Subcutaneous abdominal adipose tissue (tissue), 5 donors: ENCODE results near the gene GHRH.

Source experiments
- H3K27ac ChIP-seq: one replicate; pipeline ENCODE4 v1.7.0; 2013; ENCODE audit warnings: low read depth, mild to moderate bottlenecking, inconsistent platforms, low read length, moderate library complexity
- H3K27me3 ChIP-seq, 5 donors: one replicate each; pipeline ENCODE4 v1.7.0; 2013; ENCODE audit warnings: low read length in 5 of 5, inconsistent platforms in 1 of 5; ENCODE audit not compliant: control insufficient read depth in 5 of 5, insufficient read depth in 4 of 5
- H3K36me3 ChIP-seq, 5 donors: one replicate each; pipeline ENCODE4 v1.7.0; 2013; ENCODE audit warnings: low read length in 5 of 5; ENCODE audit not compliant: control insufficient read depth in 5 of 5, insufficient read depth in 5 of 5
- H3K4me1 ChIP-seq, 5 donors: one replicate each; pipeline ENCODE4 v1.7.0; 2013; ENCODE audit warnings: low read length in 5 of 5, mild to moderate bottlenecking in 3 of 5, moderate library complexity in 1 of 5; ENCODE audit not compliant: control insufficient read depth in 5 of 5, insufficient read depth in 5 of 5
- H3K4me3 ChIP-seq, 5 donors: one replicate each; pipeline ENCODE4 v1.7.0; 2013; ENCODE audit warnings: low read length in 5 of 5, low read depth in 1 of 5
- H3K9ac ChIP-seq, 5 donors: one replicate each; pipeline ENCODE4 v1.7.0; 2013; ENCODE audit warnings: low read length in 5 of 5, mild to moderate bottlenecking in 4 of 5, moderate library complexity in 3 of 5
- H3K9me3 ChIP-seq, 5 donors: one replicate each; pipeline ENCODE4 v1.7.0; 2013; ENCODE audit warnings: low read length in 5 of 5; ENCODE audit not compliant: control insufficient read depth in 5 of 5
- donor health status: healthy.
- donor health status: healthy.
- donor health status: healthy.
- donor health status: healthy.
- donor health status: healthy.

Gene GHRH

GRCh38 chr20:37261714-37262113 lies at the start of gene GHRH:
Gene GHRH, minus strand, starts transcription at chr20:37261814. Its CDS starts 4,925 bp downstream, at chr20:37256889.
- H3K36me3 ChIP-seq: no peaks in the 10 kb centered on the region
- H3K27me3 ChIP-seq: peaks cover 7 to 31% (median 13%) of the 10 kb centered on the region in 5 donors
- H3K27ac ChIP-seq: no peak within 1 kb of the TSS
- no peaks in the 10 kb centered on the region for H3K4me1 ChIP-seq
- no peaks in the 10 kb centered on the region for H3K9me3 ChIP-seq
- no peak within 1 kb of the TSS for H3K9ac ChIP-seq
- no peak within 1 kb of the TSS for H3K4me3 ChIP-seq

GRCh38 chr20:37310951-37311350 lies 49.3 kb upstream of the GHRH start:
- H3K4me3 ChIP-seq: no peak overlapping the region
- H3K9me3 ChIP-seq: no peaks in the 10 kb centered on the region
- no peak overlapping the region for H3K9ac ChIP-seq
- H3K4me1 ChIP-seq: peaks cover 9 to 32% (median 24%) of the 10 kb centered on the region in 5 donors
- no peaks in the 10 kb centered on the region for H3K27me3 ChIP-seq
- no peak overlapping the region for H3K27ac ChIP-seq
- H3K36me3 ChIP-seq: peaks cover 0 to 65% (median 40%) of the 10 kb centered on the region in 5 donors

GRCh38 chr20:37309936-37310590 lies 48.4 kb upstream of the GHRH start:
- H3K4me1 ChIP-seq: peaks cover 6 to 23% (median 16%) of the 10 kb centered on the region in 5 donors
- no peaks in the 10 kb centered on the region for H3K27me3 ChIP-seq
- H3K4me3 ChIP-seq: no peak overlapping the region
- H3K36me3 ChIP-seq: peaks cover 0 to 58% (median 39%) of the 10 kb centered on the region in 5 donors
- no peak overlapping the region for H3K9ac ChIP-seq
- no peak overlapping the region for H3K27ac ChIP-seq
- H3K9me3 ChIP-seq: no peaks in the 10 kb centered on the region

- Histone ChIP-seq H3K4me3 (no peak overlapping the region), H3K27me3 (no peaks in the 10 kb centered on the region), H3K9me3 (no peaks in the 10 kb centered on the region), H3K27ac (no peak overlapping the region), H3K9ac (no peak overlapping the region), H3K4me1 (peaks cover 4 to 15% (median 8%) of the 10 kb centered on the region in 5 donors), H3K36me3 (peaks cover 0 to 60% (median 45%) of the 10 kb centered on the region in 5 donors)
Measured at GRCh38 chr20:37309290-37309689, 47.7 kb upstream of the GHRH start.

- peaks cover 0 to 9% (median 0%) of the 10 kb centered on the region in 5 donors for H3K4me1 ChIP-seq
- peaks cover 0 to 65% (median 49%) of the 10 kb centered on the region in 5 donors for H3K36me3 ChIP-seq
- no peaks in the 10 kb centered on the region for H3K27me3 ChIP-seq
- H3K9ac ChIP-seq: no peak overlapping the region
- H3K9me3 ChIP-seq: no peaks in the 10 kb centered on the region
- H3K27ac ChIP-seq: no peak overlapping the region
- H3K4me3 ChIP-seq: no peak overlapping the region
Measured at GRCh38 chr20:37308086-37309050, 46.8 kb upstream of the GHRH start.

- Histone ChIP-seq H3K9me3 (no peaks in the 10 kb centered on the region), H3K36me3 (peaks cover 5 to 75% (median 62%) of the 10 kb centered on the region in 5 donors), H3K27me3 (no peaks in the 10 kb centered on the region), H3K27ac (no peak overlapping the region), H3K4me1 (peaks cover 0 to 9% (median 0%) of the 10 kb centered on the region in 5 donors), H3K4me3 (no peak overlapping the region), H3K9ac (no peak overlapping the region)
Measured at GRCh38 chr20:37305839-37306238, 44.2 kb upstream of the GHRH start.

GRCh38 chr20:37305079-37305478 lies 43.5 kb upstream of the GHRH start:
- Histone ChIP-seq H3K27me3 (no peaks in the 10 kb centered on the region), H3K27ac (no peak overlapping the region), H3K9ac (no peak overlapping the region), H3K36me3 (peaks cover 5 to 68% (median 54%) of the 10 kb centered on the region in 5 donors), H3K9me3 (no peaks in the 10 kb centered on the region), H3K4me1 (peaks cover 0 to 9% (median under 1%) of the 10 kb centered on the region in 5 donors), H3K4me3 (no peak overlapping the region)

GRCh38 chr20:37303637-37304036 lies 42.0 kb upstream of the GHRH start:
- Histone ChIP-seq H3K27me3 (no peaks in the 10 kb centered on the region), H3K27ac (no peak overlapping the region), H3K36me3 (peaks cover 5 to 53% (median 41%) of the 10 kb centered on the region in 5 donors), H3K4me1 (peaks cover 0 to 17% (median 9%) of the 10 kb centered on the region in 5 donors), H3K9ac (no peak overlapping the region), H3K9me3 (no peaks in the 10 kb centered on the region), H3K4me3 (no peak overlapping the region)

GRCh38 chr20:37302981-37303380 lies 41.4 kb upstream of the GHRH start:
- H3K4me3 ChIP-seq: no peak overlapping the region
- no peaks in the 10 kb centered on the region for H3K9me3 ChIP-seq
- peaks cover 0 to 11% (median 9%) of the 10 kb centered on the region in 5 donors for H3K4me1 ChIP-seq
- no peaks in the 10 kb centered on the region for H3K27me3 ChIP-seq
- H3K36me3 ChIP-seq: peaks cover 5 to 47% (median 35%) of the 10 kb centered on the region in 5 donors
- H3K27ac ChIP-seq: no peak overlapping the region
- no peak overlapping the region for H3K9ac ChIP-seq

- H3K9ac ChIP-seq: no peak overlapping the region
- no peaks in the 10 kb centered on the region for H3K9me3 ChIP-seq
- no peaks in the 10 kb centered on the region for H3K27me3 ChIP-seq
- H3K4me3 ChIP-seq: no peak overlapping the region
- H3K36me3 ChIP-seq: peaks cover 5 to 40% (median 28%) of the 10 kb centered on the region in 5 donors
- H3K4me1 ChIP-seq: peaks cover 3 to 17% (median 13%) of the 10 kb centered on the region in 5 donors
- H3K27ac ChIP-seq: no peak overlapping the region
Measured at GRCh38 chr20:37301558-37301957, 39.9 kb upstream of the GHRH start.
